GM12872 (cell line): Measurements from ENCODE around the gene MPP3.

Experiments
- TF ChIP-seq, protein P1 (sequence below): IDR thresholded peaks from 3 replicates; pipeline ENCODE4 v1.5.1; 2011; ENCODE audit warnings: low read depth, mild to moderate bottlenecking, low read length, moderate library complexity; ENCODE audit not compliant: insufficient read depth

Gene MPP3

DNA sequence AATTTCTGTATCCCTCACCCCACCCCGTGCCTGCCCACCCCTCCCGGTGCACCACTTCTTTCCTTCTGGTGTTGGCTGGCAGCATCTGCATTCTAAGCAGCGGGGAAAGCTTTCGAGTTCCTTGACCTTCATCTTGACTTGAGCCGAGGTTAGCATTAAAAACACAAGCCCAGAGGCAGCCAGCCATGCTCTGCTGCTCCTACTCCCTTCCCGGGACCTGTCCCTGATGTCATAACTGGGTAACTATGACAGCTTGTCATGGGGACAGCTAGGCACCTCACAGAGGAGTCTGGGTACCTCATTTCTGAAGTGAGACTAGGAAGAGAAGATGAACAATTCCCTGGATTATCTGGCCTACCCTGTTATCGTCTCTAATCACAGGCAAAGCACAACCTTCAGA lies 52.8 kb downstream of the MPP3 start, which contains the start of gene CFAP97D1:
TSS of gene CFAP97D1 (plus strand) at position 301 of the 400 bp plus-strand sequence. CDS start at position 329, 28 bp downstream.
- TF ChIP-seq, protein P1, sequence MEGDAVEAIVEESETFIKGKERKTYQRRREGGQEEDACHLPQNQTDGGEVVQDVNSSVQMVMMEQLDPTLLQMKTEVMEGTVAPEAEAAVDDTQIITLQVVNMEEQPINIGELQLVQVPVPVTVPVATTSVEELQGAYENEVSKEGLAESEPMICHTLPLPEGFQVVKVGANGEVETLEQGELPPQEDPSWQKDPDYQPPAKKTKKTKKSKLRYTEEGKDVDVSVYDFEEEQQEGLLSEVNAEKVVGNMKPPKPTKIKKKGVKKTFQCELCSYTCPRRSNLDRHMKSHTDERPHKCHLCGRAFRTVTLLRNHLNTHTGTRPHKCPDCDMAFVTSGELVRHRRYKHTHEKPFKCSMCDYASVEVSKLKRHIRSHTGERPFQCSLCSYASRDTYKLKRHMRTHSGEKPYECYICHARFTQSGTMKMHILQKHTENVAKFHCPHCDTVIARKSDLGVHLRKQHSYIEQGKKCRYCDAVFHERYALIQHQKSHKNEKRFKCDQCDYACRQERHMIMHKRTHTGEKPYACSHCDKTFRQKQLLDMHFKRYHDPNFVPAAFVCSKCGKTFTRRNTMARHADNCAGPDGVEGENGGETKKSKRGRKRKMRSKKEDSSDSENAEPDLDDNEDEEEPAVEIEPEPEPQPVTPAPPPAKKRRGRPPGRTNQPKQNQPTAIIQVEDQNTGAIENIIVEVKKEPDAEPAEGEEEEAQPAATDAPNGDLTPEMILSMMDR: no peak

DNA sequence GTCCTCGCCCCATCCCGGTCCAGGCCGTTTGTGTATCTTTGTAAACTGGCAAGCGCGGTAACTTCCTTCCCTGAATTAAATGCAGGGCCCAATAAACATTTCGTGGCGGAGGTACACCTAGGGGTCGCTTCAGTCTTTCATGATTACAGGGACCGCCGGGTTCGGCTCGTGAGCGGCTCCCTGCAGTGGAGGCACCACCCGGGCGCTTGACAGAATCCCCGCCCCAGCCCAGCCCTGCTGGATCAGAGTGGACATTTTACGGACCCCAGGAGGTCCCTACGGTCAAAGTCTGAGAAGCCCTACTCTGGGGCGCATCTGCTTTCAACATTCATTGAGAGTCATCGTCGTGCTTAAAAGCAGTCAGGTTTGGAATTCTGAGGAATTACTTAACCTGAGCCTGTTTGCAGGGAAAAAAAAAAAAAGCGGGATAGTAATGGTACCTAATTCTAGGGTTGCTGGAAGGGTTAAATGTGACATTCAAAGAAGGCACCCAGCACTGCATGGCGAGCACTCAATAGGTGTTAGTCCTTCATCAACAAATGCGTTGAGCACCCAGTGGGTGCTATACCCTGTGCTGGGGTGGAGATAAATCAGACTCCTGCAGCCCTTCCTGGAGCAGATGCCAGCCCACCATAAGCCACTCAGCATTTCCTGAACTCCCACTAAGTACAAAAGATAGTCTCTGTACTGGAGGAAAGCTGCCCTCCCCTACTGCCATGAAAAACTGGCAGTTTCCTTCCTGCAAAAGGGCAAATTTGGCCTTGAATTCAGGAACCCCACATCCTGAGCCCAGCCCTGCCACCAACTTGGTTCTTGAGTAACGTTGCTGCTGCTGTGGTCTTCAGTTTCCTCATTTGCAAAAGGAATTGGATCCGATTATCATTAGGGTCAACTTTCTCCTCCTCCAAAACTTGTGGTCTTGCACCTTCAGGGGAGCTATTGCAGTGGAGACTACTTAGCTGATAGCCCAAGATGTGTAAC lies 53.5 kb downstream of the MPP3 start:
- TF ChIP-seq, protein P1: no peak

DNA sequence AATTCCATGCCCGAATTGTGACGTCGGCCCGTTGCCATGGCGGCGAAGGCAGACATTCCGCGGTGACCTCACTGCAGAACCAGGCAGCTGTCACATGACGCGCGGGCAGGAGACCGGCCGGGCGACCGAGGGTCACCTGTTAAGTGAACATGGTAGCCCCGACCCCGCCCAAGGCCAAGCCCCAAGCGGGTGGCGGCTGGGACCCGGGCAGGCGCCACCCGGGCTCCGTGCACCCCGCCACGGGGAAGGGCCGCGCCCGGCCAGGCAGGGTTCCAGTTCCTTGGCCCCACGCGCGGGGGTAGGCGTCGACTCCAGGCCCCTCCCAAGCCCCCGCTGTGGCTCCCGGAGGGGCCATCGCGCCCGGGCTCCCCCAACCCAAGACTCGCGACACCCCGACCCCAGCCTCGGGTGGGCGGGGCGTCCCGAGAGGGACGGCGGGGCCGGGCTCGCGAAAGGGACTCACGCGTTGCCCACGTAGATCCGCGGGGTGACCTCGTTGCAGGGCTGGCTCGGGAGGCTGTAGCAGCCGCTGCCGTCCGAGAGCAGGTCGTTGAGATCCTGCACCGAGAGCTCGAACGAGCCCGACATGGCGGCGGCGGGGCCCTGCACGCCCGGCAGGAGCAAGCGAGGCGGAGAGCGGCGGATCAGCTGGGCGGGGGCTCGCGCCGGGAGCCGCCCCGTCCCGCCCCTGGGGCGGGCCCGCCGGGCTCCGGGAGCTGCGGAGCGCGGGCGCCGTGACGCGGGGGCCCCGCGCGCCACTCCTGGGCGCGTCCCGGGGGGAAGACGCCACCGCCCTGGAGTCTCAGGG lies 54.4 kb downstream of the MPP3 start, which contains the start of gene DUSP3:
TSS of gene DUSP3 (minus strand) at position 641 of the 808 bp plus-strand sequence. CDS start at position 588, 53 bp downstream.
- TF ChIP-seq, protein P1: no peak

DNA sequence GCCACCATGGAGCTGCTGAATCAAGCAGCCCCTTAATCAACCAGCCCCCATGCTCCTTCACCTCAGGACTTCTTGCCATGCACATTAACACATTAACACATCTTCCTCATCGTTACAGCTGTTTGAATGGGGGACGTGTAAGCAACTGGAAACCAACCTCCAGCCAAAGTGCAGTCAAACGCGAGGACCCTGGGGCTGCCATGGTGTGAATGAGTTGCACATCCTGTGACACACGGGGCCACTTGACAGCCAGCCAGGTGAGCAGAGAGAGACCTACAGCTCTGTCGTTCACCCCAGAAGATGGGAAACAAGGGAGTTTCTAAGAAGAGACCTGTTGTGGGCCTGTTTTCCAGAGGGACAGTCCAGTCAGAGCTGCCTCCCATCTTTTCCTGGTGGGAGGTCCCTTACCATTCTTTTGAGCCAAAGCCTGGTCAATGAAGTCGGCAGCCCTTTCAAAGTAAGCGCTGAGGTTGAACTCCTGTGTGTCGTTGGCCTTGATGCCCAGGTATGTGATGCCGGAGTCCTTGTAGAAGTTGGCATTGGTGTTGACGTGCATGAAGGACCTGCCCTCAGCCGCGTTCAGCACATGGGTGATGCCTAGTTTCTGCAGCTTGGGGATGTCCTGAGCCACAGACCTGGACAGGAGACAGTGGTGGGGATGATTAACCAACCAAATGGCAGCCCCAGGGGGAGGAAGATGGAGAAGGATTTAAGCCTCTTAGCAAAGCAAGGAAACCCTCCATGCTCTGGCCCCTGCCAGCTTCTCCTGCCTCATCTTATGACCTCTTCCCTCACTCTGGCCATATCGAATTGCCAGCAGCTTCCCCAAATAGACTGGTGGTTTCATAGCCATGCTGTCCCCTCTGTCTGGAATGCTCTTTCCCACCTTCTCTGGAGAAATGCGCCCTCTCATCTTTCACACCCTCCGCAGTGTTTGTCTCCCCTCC lies 58.4 kb downstream of the MPP3 start:
- TF ChIP-seq, protein P1: no peak

DNA sequence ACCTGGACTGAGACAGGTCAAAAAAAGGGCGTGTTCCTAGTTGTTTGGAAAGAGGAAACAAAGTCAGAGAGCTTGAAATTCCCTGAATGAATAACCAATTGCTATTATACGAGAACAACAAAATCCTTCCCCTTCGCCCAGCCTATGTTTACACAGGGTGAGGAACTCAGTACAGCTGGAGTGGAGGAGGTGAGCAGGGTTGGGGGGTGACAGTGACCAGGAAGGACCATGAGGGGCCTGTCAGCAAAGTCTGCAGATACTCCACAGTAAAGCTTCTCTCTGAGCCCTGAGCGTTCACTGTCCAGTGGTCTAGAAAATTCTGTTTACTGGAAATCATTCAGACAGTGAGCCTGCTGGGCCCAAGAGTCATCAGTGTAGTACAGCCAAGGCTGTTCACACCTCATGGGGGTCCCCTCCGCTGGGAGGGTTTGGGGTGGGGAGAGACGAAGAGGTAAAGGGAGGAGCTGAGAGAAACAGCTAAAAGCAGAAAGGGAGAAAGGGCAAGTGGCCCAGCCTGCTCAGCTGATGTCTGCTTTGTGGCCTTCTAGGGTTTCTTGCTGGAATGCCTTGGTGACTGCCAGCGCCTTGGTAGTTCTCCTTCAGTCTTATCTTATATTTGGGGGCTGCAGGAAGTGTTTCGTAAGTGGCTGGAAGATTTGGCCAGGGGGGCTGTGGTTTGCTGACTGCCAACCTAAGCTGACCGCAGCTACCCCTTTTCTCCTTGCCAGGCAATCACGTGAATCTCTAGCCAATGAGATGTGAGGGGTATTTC lies 59.9 kb downstream of the MPP3 start:
- TF ChIP-seq, protein P1: no peak

DNA sequence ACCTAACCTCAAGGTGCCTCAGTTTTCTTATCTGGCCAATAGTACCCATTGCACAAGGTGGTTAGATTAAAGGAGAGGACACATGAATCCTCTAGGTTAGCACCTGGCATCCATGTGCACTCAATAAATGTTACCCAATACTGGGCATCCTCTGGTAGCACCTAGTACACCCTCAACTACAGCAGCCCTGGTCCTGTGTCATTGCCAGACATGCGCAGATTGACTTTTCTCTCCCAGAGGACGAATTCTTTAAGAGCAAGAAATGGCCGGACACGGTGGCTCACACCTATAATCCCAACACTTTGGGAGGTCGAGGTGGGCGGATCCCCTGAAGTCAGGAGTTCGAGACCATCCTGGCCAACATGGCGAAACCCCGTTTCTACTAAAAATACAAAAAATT lies 61.5 kb downstream of the MPP3 start:
- TF ChIP-seq, protein P1: no peak
